HG02943 (cell line): ENCODE measurements around the gene DIP2C.
A peak's percentile ranks its signal among the peaks of the same experiment; 100 is the strongest.
"Not testable (repeated sequence)": the region's sequence is repeated elsewhere in the genome, so short reads cannot be mapped to it uniquely, and the experiment has no call there.

Experiments used
- ATAC-seq: cut with Tn5 transposase; IDR thresholded peaks from one replicate; pipeline ENCODE4 v1.9.1; 2021; ENCODE audit warnings: mild to moderate bottlenecking, low read depth, moderate library complexity; ENCODE audit not compliant: unreplicated experiment

The DIP2C gene

GRCh38 chr10:335151-335800 lies 354.2 kb downstream of the DIP2C start:
- no peak for ATAC-seq

DNA sequence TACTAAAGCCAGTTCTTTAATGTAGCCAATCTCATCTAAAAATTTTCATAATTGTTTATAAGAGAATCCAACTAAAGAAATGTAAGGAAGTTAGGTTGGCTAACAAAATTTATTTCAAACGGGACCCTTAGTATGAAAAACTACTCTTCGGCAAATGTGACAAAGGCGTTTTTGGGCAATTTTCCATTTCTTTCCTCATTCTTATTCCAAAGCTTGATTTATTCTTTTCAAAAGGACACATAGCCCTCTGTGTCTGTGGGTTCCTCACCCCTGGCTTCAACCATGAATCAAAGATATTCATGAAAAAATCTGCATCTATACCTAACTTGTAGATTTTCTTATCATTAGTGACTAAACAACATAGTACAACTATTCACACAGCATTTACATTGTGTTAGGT lies 358.3 kb downstream of the DIP2C start:
- ATAC-seq = no peak

GRCh38 chr10:329361-330099 lies 359.9 kb downstream of the DIP2C start:
- no peak for ATAC-seq

GRCh38 chr10:327889-328852 lies 361.3 kb downstream of the DIP2C start:
- no peak for ATAC-seq

GRCh38 chr10:326894-327635 lies 362.4 kb downstream of the DIP2C start:
- no peak for ATAC-seq

- no peak for ATAC-seq
Observed at GRCh38 chr10:326350-326749, 363.1 kb downstream of the DIP2C start.

- ATAC-seq = no peak
Observed at GRCh38 chr10:325282-325681, 364.2 kb downstream of the DIP2C start.

DNA sequence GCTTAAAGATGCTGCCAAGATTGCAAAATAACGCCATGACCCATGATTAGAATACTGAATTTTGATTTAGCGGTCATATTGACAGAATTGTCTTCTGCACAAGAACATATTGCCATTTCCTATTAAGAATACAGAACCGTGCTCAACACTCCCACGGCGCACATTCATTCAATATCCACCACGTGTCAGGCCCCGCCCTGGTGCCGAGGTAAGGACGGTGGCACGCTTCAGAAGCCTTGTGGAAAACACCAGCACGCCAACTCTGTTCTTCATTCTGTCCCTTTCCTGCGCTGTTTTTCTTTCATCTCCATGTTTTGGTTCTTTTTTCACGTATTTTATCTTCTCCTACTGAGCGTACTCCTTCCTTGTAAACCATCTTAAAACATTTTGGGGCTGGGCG lies 364.9 kb downstream of the DIP2C start:
- ATAC-seq = no peak

DNA sequence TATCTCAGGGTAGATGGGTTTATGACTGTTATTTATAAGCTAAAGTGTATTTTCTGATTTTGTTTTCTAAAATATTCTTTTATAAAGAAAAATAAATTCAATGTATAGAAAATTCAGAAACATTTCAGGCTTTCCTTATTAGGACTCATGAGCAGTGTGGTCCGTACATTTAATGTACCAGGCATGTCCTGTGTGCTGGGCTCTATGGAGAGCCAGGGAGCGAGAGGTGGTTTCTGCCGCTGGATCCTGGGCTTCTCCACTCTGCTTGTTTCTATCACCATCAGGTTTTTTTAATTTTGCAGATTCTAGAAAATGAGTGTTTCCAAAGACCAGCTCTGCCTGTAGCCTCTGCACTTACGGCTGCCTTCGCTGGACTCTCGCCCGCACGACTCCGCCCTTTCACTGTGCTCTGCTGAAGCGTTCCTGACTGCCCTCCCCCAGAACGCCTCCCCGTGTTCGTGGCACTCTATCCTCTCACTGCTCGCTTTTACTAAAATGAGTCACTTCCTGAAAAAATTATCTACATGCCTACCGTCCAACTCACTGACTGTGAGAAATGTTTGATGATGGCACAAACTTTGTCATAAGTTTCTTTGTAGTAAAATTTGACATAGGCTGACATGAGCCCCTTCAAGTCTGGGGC lies 365.7 kb downstream of the DIP2C start:
- peak; percentile 90 for ATAC-seq

- ATAC-seq = not testable (repeated sequence)
Observed at GRCh38 chr10:323046-323445, 366.4 kb downstream of the DIP2C start.

GRCh38 chr10:320771-321170 lies 368.7 kb downstream of the DIP2C start:
- no peak for ATAC-seq

DNA sequence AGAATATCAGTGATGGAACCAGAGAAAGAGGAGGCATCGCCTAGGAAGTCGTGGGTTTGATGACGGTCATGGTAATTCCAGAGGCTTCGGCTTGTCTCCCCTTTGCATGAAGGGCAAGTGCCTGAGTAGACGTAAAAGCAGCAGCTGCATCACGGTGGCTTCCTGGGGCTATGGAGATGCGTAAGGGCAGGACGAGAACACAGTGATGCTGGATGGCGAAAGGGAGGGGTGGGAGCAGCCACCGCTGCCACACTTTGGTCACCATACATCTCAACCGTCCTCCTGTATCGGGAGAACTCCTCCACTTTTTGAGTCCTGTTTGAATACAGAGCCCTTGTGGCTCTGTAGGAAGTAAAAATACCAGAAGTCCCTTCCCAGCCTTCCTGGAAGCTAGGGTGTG lies 371.5 kb downstream of the DIP2C start:
- no peak for ATAC-seq

GRCh38 chr10:317271-317769 lies 372.1 kb downstream of the DIP2C start:
- peak; percentile 87 for ATAC-seq

- ATAC-seq = no peak
Observed at GRCh38 chr10:316390-316789, 373.1 kb downstream of the DIP2C start.

DNA sequence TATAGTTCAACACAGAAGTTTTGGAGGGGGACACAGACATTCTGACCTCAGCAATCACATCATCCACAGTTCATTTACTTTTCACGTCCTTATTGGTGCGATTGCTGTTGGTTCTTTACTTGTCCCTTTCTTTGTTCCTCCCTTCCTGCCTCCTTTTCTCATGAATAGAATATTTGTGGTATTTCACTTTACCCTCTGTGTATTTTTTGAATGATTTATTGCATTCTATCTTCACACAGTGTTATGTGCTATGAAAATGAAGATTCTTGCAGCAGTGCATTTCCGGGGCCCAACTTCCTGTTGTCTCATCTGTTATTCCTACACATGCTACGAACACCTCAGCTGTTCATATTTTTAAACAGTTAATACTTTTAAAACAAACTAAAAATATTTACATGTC lies 374.6 kb downstream of the DIP2C start:
- no peak for ATAC-seq

- no peak for ATAC-seq
Observed at GRCh38 chr10:314381-314780, 375.1 kb downstream of the DIP2C start.

DNA sequence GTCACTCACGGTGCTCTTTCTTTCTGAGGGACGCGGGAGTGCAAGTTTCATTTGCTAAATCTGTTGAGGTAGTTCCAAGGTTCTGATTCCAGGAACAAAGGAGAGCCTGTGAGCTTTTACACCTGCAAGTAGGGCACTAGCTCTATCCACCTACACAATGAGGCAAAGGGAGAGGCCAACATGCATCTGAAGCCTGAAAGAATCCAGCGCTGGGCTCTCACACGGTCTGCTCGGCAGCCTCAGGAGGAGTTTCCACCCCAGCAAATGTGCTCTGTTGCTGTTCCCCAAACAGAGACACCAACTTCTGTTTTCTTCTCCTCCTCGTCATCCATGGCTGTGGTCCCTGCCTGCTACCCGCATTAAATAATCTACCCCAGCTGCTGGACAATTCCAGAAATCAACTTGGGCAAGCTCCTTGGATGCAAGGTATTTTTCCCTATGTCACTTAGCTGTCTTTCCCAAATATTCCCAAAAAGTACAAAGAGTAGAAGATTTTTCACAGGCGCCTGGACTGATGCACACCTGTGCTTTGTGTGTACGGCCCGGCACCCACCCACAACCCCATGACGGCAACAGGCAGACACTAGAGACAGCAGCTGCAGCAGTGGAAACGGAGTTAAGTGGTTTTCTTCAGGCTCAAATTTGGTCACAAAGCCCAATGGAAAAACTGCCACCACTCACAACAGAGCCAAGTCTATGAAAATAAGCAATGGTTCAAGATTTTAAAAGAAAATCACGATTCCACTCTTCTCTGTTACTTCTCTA lies 377.4 kb downstream of the DIP2C start:
- no peak for ATAC-seq

DNA sequence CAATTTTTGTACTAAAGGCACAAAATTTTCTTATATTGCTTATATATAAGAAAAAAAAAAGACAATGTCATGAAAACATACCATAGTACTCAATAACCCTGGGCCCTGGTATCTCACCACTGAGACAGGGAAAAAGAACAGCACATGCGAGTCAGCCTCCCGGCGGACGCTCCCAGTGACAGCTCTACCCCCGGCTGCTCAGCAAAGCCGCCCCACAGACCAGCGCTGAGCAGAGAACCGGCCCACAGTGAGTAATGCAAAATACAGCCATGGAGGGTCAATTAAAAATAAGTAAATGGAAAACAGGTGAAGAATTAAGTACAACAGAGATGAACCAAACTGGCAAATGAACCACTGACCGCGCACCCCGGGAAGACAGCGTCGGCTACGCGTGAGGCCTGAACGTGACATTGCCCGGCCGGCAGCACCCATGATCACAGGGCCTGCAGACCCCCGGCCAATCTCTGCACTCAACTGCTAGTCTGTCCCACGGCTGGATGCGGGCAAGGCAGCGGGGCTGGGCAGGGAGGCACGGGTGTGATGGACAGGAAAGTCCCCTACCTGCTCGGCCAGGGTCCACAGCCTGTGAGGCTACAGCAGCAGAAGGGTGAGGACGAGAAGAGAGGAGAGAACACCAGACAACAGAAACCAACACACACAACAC lies 378.4 kb downstream of the DIP2C start:
- no peak for ATAC-seq

- no peak for ATAC-seq
Observed at GRCh38 chr10:310371-310770, 379.1 kb downstream of the DIP2C start.
